Measurements from ENCODE around the gene GPR3. TPM values are rescaled to one million over a fixed set of nuclear protein-coding genes. Genes with fewer than 3 reads are reported as not detected.

Gene GPR3
- total and polyA plus RNA-seq, 8 donors = 0.18 to 0.43 (median 0.27) TPM; not detected in 4

- DNase-seq = no peak
- no peaks in the 10 kb centered on the region for H3K27me3 ChIP-seq
- no peak overlapping the region for H3K4me3 ChIP-seq
- WGBS, 5 donors = 63 to 83% (median 69%) methylated on average over 2 to 3 of the region's 3 CpGs
- H3K9me3 ChIP-seq = no peaks in the 10 kb centered on the region
- TF ChIP-seq EP300 (IDR thresholded peaks at IDR 0.05) (no peak), POLR2AphosphoS5 (IDR thresholded peaks at IDR 0.05) (no peak), POLR2A (IDR thresholded peaks at IDR 0.05) (no peak), CTCF (IDR thresholded peaks at IDR 0.05) (no peak)
- intact Hi-C loops (cut with DNase I; ENCODE audit: low total_unique reads) = loop anchor here (5.0 kb wide), 1 partner anchor 210 kb away; no protein-coding TSS in a partner anchor
- H3K4me1 ChIP-seq = peaks cover 18 to 55% (median 38%) of the 10 kb centered on the region in 4 donors
- no peak overlapping the region for H3K27ac ChIP-seq
- H3K36me3 ChIP-seq = no peaks in the 10 kb centered on the region
Measured at GRCh38 chr1:27397110-27397509, 4.7 kb downstream of the GPR3 start.

GRCh38 chr1:27397749-27398148 is 5.3 kb downstream of the GPR3 start:
- no peaks in the 10 kb centered on the region for H3K36me3 ChIP-seq
- H3K27ac ChIP-seq = no peak overlapping the region
- H3K4me3 ChIP-seq = no peak overlapping the region
- 59 to 67% (median 60%) methylated on average over 7 of the region's 7 CpGs for WGBS, 5 donors
- peak in 1 of 2 donors; percentile 30 for DNase-seq
- H3K27me3 ChIP-seq = no peaks in the 10 kb centered on the region
- intact Hi-C loops (cut with DNase I; ENCODE audit: low total_unique reads) = loop anchor here (5.0 kb wide), 1 partner anchor 210 kb away; no protein-coding TSS in a partner anchor
- no peaks in the 10 kb centered on the region for H3K9me3 ChIP-seq
- TF ChIP-seq POLR2A (IDR thresholded peaks at IDR 0.05) = no peak
- peaks cover 19 to 55% (median 38%) of the 10 kb centered on the region in 4 donors for H3K4me1 ChIP-seq

GRCh38 chr1:27398405-27399149 is 6.2 kb downstream of the GPR3 start:
- WGBS, 5 donors = 53 to 75% (median 68%) methylated on average over 1 to 4 of the region's 4 CpGs
- peaks cover 26 to 58% (median 43%) of the 10 kb centered on the region in 4 donors for H3K4me1 ChIP-seq
- TF ChIP-seq EP300 (IDR thresholded peaks at IDR 0.05) (no peak), CTCF (IDR thresholded peaks at IDR 0.05) (no peak), POLR2A (IDR thresholded peaks at IDR 0.05) (no peak), POLR2AphosphoS5 (IDR thresholded peaks at IDR 0.05) (no peak)

GRCh38 chr1:27399251-27400025 is 7.0 kb downstream of the GPR3 start:
- Histone ChIP-seq H3K36me3 (peaks cover 0 to 7% (median 5%) of the 10 kb centered on the region in 4 donors), H3K4me1 (peaks cover 35 to 67% (median 51%) of the 10 kb centered on the region in 4 donors), H3K27me3 (no peaks in the 10 kb centered on the region), H3K27ac (no peak overlapping the region), H3K4me3 (no peak overlapping the region), H3K9me3 (no peaks in the 10 kb centered on the region)
- intact Hi-C loops (cut with DNase I; ENCODE audit: low total_unique reads) = loop anchor here (5.0 kb wide), 1 partner anchor 208 kb away; no protein-coding TSS in a partner anchor
- TF ChIP-seq POLR2A (IDR thresholded peaks at IDR 0.05) (no peak), EP300 (IDR thresholded peaks at IDR 0.05) (no peak), POLR2AphosphoS5 (IDR thresholded peaks at IDR 0.05) (no peak), CTCF (IDR thresholded peaks at IDR 0.05) (no peak)
- peak in 1 of 2 donors; percentile 80 for DNase-seq
- 36 to 55% (median 41%) methylated on average over 9 to 19 of the region's 19 CpGs for WGBS, 5 donors

More at GRCh38 chr1:27398405-27399149, 6.2 kb downstream of the GPR3 start:
- Histone ChIP-seq H3K4me3 (no peak overlapping the region), H3K9me3 (no peaks in the 10 kb centered on the region), H3K36me3 (peaks cover 0 to under 1% (median 0%) of the 10 kb centered on the region in 4 donors), H3K27ac (no peak overlapping the region), H3K27me3 (no peaks in the 10 kb centered on the region)
- no peak for DNase-seq
- intact Hi-C loops (cut with DNase I; ENCODE audit: low total_unique reads) = loop anchor here (5.0 kb wide), 1 partner anchor 209 kb away; no protein-coding TSS in a partner anchor

Measured in stomach (tissue), 9 donors.